KMS-11 (cell line): ENCODE results near the gene SRSF4.
A peak's percentile ranks its signal among the peaks of the same experiment; 100 is the strongest.

Source experiments
- H2AFZ ChIP-seq: fragments of 200-600 bp; sonication (generic); 2 replicates; pipeline ENCODE4 v1.6.1; 2016; ENCODE audit warnings: antibody characterized with exemption, mixed run types, low read depth
- H3K27ac ChIP-seq: fragments of 200-600 bp; sonication (generic); 2 replicates; pipeline ENCODE4 v1.6.1; 2016; ENCODE audit warnings: mild to moderate bottlenecking, mixed run types
- H3K27me3 ChIP-seq: fragments of 200-600 bp; sonication (generic); 2 replicates; pipeline ENCODE4 v1.6.1; 2017; ENCODE audit warnings: mild to moderate bottlenecking, low read depth, mixed run types, moderate library complexity; ENCODE audit not compliant: insufficient read depth
- H3K36me3 ChIP-seq: fragments of 200-600 bp; sonication (generic); 2 replicates; pipeline ENCODE4 v1.6.1; 2017; ENCODE audit warnings: mild to moderate bottlenecking, mixed run types; ENCODE audit not compliant: insufficient read depth
- H3K4me1 ChIP-seq: fragments of 200-600 bp; sonication (generic); 2 replicates; pipeline ENCODE4 v1.6.1; 2016; ENCODE audit warnings: mild to moderate bottlenecking, low read depth, mixed run types; ENCODE audit not compliant: poor library complexity, severe bottlenecking
- H3K4me2 ChIP-seq: fragments of 200-600 bp; sonication (generic); 2 replicates; pipeline ENCODE4 v1.7.0; 2016; ENCODE audit warnings: mild to moderate bottlenecking, mixed run types
- H3K4me3 ChIP-seq: fragments of 200-600 bp; sonication (generic); IDR thresholded peaks from 2 replicates; pipeline ENCODE4 v1.6.1; 2017; ENCODE audit warnings: low read depth, low read length, mixed read lengths; ENCODE audit not compliant: insufficient read depth
- H3K79me2 ChIP-seq: fragments of 200-600 bp; sonication (generic); 2 replicates; pipeline ENCODE4 v1.6.1; 2016; ENCODE audit warnings: low read depth, mixed run types; ENCODE audit not compliant: insufficient read depth
- H3K9ac ChIP-seq: fragments of 200-600 bp; sonication (generic); 2 replicates; pipeline ENCODE4 v1.6.1; 2016; ENCODE audit warnings: mild to moderate bottlenecking, mixed run types
- H4K20me1 ChIP-seq: fragments of 200-600 bp; sonication (generic); 2 replicates; pipeline ENCODE4 v1.6.1; 2016; ENCODE audit warnings: mild to moderate bottlenecking, mixed run types; ENCODE audit not compliant: insufficient read depth
- CTCF ChIP-seq: fragments of 200-600 bp; sonication (generic); conservative IDR thresholded peaks from 2 replicates; pipeline ENCODE4 v1.6.1; 2017; ENCODE audit warnings: low read depth, mild to moderate bottlenecking, antibody characterized with exemption, low read length, moderate library complexity, mixed read lengths

Gene SRSF4

GRCh38 chr1:29202584-29203340 lies 21.1 kb upstream of the SRSF4 start:
- Histone ChIP-seq H3K9ac (no peak overlapping the region), H3K27me3 (no peaks in the 10 kb centered on the region), H3K4me1 (peaks cover 17% of the 10 kb centered on the region), H4K20me1 (no peaks in the 10 kb centered on the region), H3K4me3 (no peak overlapping the region), H3K27ac (peak overlapping the region; percentile 13; the same call in 1 of the 2 replicates), H3K4me2 (peak overlapping the region; percentile 10; the same call in 1 of the 2 replicates), H3K79me2 (no peaks in the 10 kb centered on the region), H3K36me3 (no peaks in the 10 kb centered on the region), H2AFZ (no peak overlapping the region)
- peak; percentile 96 for TF ChIP-seq CTCF

DNA sequence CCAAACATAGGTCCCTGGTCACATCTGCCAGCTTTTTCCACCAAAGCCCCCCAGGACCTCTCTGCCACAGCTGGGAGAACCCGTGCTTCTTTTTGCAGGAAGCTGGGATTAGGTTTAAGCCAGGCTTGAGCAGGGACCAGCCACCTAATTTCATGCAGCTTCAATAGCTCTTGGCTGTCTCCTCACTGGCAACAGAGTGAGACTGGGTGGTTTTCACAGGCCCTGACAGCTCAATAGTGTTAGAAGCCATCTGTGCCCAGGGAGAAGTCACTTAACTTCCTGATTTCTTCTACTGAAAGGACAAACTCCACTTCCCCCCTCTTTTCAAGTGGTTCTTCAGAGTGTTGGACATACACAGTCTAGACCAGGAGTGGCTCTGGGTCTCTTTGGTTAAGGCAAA lies 20.4 kb upstream of the SRSF4 start:
- no peaks in the 10 kb centered on the region for H4K20me1 ChIP-seq
- H3K79me2 ChIP-seq, result no peaks in the 10 kb centered on the region
- TF ChIP-seq CTCF, result no peak
- peak overlapping the region; percentile 10; the same call in 1 of the 2 replicates for H3K4me2 ChIP-seq
- no peak overlapping the region for H3K9ac ChIP-seq
- no peaks in the 10 kb centered on the region for H3K27me3 ChIP-seq
- no peak overlapping the region; the same call in 1 of the 2 replicates for H3K27ac ChIP-seq
- no peak overlapping the region for H3K4me3 ChIP-seq
- H3K4me1 ChIP-seq, result peaks cover 22% of the 10 kb centered on the region
- no peaks in the 10 kb centered on the region for H3K36me3 ChIP-seq
- no peak overlapping the region for H2AFZ ChIP-seq

GRCh38 chr1:29201595-29202051 lies 19.9 kb upstream of the SRSF4 start:
- H3K4me1 ChIP-seq, result peaks cover 22% of the 10 kb centered on the region
- H3K4me3 ChIP-seq, result no peak overlapping the region
- no peak overlapping the region for H3K9ac ChIP-seq
- no peak overlapping the region for H3K4me2 ChIP-seq
- TF ChIP-seq CTCF, result no peak
- no peaks in the 10 kb centered on the region for H3K27me3 ChIP-seq
- H3K27ac ChIP-seq, result no peak overlapping the region
- H4K20me1 ChIP-seq, result no peaks in the 10 kb centered on the region
- no peak overlapping the region for H2AFZ ChIP-seq
- H3K79me2 ChIP-seq, result no peaks in the 10 kb centered on the region
- H3K36me3 ChIP-seq, result no peaks in the 10 kb centered on the region

DNA sequence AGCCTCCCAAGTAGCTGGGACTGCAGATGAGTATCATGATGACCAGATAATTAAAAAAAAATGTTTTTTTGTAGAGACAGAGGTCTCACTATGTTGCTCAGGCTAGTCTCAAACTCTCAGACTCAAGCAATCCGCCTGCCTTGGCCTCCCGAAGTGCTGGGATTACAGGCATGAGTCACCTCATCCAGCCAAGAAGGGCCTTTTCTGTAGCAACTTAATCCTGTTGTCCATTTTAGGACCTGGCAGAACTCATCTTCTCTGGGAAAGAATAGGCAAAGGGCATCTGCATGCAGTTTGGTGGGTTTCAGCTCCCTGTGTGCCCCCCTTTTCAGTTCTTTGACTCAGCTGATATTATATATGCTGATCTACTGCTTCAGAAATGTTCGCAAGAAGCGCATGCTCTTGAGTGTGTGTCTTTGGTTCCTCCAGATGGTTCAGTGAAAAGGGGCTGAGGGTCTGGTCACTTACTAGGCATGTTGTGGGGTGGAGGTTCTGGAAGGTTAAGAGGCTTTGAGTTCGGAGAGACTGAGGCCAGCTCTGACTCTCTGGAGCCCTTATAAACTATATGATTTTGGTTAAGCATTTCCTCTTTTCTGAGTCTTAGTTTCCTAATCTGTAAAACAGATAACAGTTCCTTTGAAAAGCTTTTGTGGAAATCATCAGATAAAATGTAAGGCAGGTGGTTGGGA lies 19.4 kb upstream of the SRSF4 start:
- no peaks in the 10 kb centered on the region for H3K36me3 ChIP-seq
- no peaks in the 10 kb centered on the region for H4K20me1 ChIP-seq
- H3K4me1 ChIP-seq, result peaks cover 22% of the 10 kb centered on the region
- H3K79me2 ChIP-seq, result no peaks in the 10 kb centered on the region
- no peak overlapping the region for H3K4me3 ChIP-seq
- no peak overlapping the region for H3K27ac ChIP-seq
- no peak for TF ChIP-seq CTCF
- H3K27me3 ChIP-seq, result no peaks in the 10 kb centered on the region
- no peak overlapping the region for H3K4me2 ChIP-seq
- no peak overlapping the region for H3K9ac ChIP-seq
- H2AFZ ChIP-seq, result no peak overlapping the region
